ENCODE data around the gene SGCB. TPM values are rescaled to one million over a fixed set of nuclear protein-coding genes. Genes with fewer than 3 reads are reported as not detected.

The SGCB gene
- total and polyA plus RNA-seq, 10 donors = 2.3 to 21.2 (median 15.6) TPM

- H3K4me3 ChIP-seq = peak overlapping the region; percentile 61 to 87 (median 75)
- no peak for DNase-seq
- 1 to 2% (median 2%) methylated on average over 10 to 25 of the region's 25 CpGs for WGBS, 5 donors
- H3K4me1 ChIP-seq = peaks cover 0 to 28% (median 13%) of the 10 kb centered on the region in 6 donors
- peaks cover 0 to 25% (median 0%) of the 10 kb centered on the region in 7 donors for H3K27me3 ChIP-seq (replicated peaks in 1 of 7)
- no peaks in the 10 kb centered on the region for H3K9me3 ChIP-seq
- intact Hi-C loops (cut with DNase I; ENCODE audit: low total_unique reads) = no loop called here
- TF ChIP-seq CTCF (IDR thresholded peaks at IDR 0.05 in 8 of 11, conservative IDR thresholded peaks at IDR 0.05 in 3 of 11) (no peak), POLR2AphosphoS5 (IDR thresholded peaks at IDR 0.05) (no peak), POLR2A (IDR thresholded peaks at IDR 0.05) (no peak)
- H3K36me3 ChIP-seq = no peaks in the 10 kb centered on the region
- peak overlapping the region in 7 of 8 donors; percentile 53 to 79 (median 69) for H3K27ac ChIP-seq
Measured at GRCh38 chr4:52037689-52038102, 403 bp downstream of the SGCB start.

- 61 to 77% (median 68%) methylated on average over 7 of the region's 7 CpGs for WGBS, 5 donors
- H3K36me3 ChIP-seq = no peaks in the 10 kb centered on the region
- TF ChIP-seq POLR2AphosphoS5 (IDR thresholded peaks at IDR 0.05) (no peak), POLR2A (IDR thresholded peaks at IDR 0.05) (no peak), CTCF (IDR thresholded peaks at IDR 0.05 in 8 of 11, conservative IDR thresholded peaks at IDR 0.05 in 3 of 11) (no peak)
- H3K4me3 ChIP-seq = peak overlapping the region in 6 of 8 donors; percentile 61 to 87 (median 80)
- peaks cover 0 to 25% (median 0%) of the 10 kb centered on the region in 7 donors for H3K27me3 ChIP-seq (replicated peaks in 1 of 7)
- no peak for DNase-seq
- no peaks in the 10 kb centered on the region for H3K9me3 ChIP-seq
- peaks cover 0 to 28% (median 13%) of the 10 kb centered on the region in 6 donors for H3K4me1 ChIP-seq
- intact Hi-C loops (cut with DNase I; ENCODE audit: low total_unique reads) = no loop called here
- peak overlapping the region in 2 of 8 donors; percentile 58 to 79 for H3K27ac ChIP-seq
Measured at GRCh38 chr4:52036886-52037530, 1.1 kb downstream of the SGCB start.

GRCh38 chr4:52035190-52035589 lies 2.9 kb downstream of the SGCB start:
- H3K4me3 ChIP-seq = no peak overlapping the region
- no peak overlapping the region for H3K27ac ChIP-seq
- no peaks in the 10 kb centered on the region for H3K36me3 ChIP-seq
- intact Hi-C loops (cut with DNase I; ENCODE audit: low total_unique reads) = no loop called here
- no peaks in the 10 kb centered on the region for H3K9me3 ChIP-seq
- H3K4me1 ChIP-seq = peaks cover 0 to 28% (median 13%) of the 10 kb centered on the region in 6 donors
- H3K27me3 ChIP-seq (replicated peaks in 1 of 7) = peaks cover 0 to 25% (median 0%) of the 10 kb centered on the region in 7 donors
- DNase-seq = no peak
- 90 to 97% (median 97%) methylated on average over 2 of the region's 2 CpGs for WGBS, 5 donors
- no peak for TF ChIP-seq POLR2AphosphoS5 (IDR thresholded peaks at IDR 0.05)
- no peak for TF ChIP-seq POLR2A (IDR thresholded peaks at IDR 0.05)
- TF ChIP-seq CTCF (IDR thresholded peaks at IDR 0.05 in 8 of 11, conservative IDR thresholded peaks at IDR 0.05 in 3 of 11) = no peak

GRCh38 chr4:52032005-52032404 lies 6.1 kb downstream of the SGCB start:
- H3K27ac ChIP-seq = no peak overlapping the region
- 85 to 100% (median 100%) methylated on average over 1 of the region's 1 CpG for WGBS, 5 donors
- intact Hi-C loops (cut with DNase I; ENCODE audit: low total_unique reads) = no loop called here
- H3K4me3 ChIP-seq = no peak overlapping the region
- H3K9me3 ChIP-seq = no peaks in the 10 kb centered on the region
- peaks cover 0 to 11% (median 4%) of the 10 kb centered on the region in 6 donors for H3K4me1 ChIP-seq
- no peak for DNase-seq
- H3K27me3 ChIP-seq (replicated peaks in 1 of 7) = no peaks in the 10 kb centered on the region
- TF ChIP-seq POLR2A (IDR thresholded peaks at IDR 0.05) (no peak), CTCF (IDR thresholded peaks at IDR 0.05 in 8 of 11, conservative IDR thresholded peaks at IDR 0.05 in 3 of 11) (no peak), POLR2AphosphoS5 (IDR thresholded peaks at IDR 0.05) (no peak)
- H3K36me3 ChIP-seq = peaks cover 0 to 25% (median 8%) of the 10 kb centered on the region in 6 donors
